LNCaP clone FGC (cell line): ENCODE results near the gene ANGPTL2.

Source experiments
- DNase-seq: peaks from one replicate; pipeline ENCODE4 v3.0.0-alpha.2; 2011; ENCODE audit warnings: low read depth
- H3K4me3 ChIP-seq: 2 replicates; pipeline ENCODE4 v1.5.1; 2011; ENCODE audit warnings: mild to moderate bottlenecking, low read depth, low read length, control low read depth
- CTCF ChIP-seq: IDR thresholded peaks from 2 replicates; pipeline ENCODE4 v1.5.1; 2012; ENCODE audit warnings: mild to moderate bottlenecking; ENCODE audit not compliant: control insufficient read depth, insufficient read depth; ENCODE audit errors: extremely low read depth

The ANGPTL2 gene

GRCh38 chr9:127102176-127102575 lies 20.3 kb downstream of the ANGPTL2 start:
- no peak for TF ChIP-seq CTCF
- no peak overlapping the region for H3K4me3 ChIP-seq
- DNase-seq, result no peak

DNA sequence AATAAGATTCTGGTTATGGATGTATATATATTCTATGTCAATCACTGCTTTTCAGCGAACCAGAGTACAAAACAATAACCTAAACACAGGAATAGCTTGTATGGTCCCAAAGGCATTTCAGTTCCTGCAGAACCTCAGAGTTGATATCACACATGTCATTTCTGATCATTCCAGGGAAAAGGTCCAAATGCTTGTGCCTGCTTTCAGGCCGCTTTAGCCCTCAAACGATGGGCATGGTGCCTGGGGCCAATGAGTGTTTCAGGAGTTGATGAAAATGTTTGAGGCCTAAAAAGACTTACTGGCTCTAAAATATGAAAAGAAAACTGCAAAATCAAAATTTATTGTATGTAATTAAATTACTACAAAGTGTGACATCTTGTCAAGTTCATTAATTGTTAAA lies 22.8 kb downstream of the ANGPTL2 start:
- H3K4me3 ChIP-seq, result no peak overlapping the region
- no peak for TF ChIP-seq CTCF
- DNase-seq, result no peak

- no peak for DNase-seq
- no peak for TF ChIP-seq CTCF
- H3K4me3 ChIP-seq, result no peak overlapping the region
Measured at GRCh38 chr9:127098916-127099553, 23.4 kb downstream of the ANGPTL2 start.

DNA sequence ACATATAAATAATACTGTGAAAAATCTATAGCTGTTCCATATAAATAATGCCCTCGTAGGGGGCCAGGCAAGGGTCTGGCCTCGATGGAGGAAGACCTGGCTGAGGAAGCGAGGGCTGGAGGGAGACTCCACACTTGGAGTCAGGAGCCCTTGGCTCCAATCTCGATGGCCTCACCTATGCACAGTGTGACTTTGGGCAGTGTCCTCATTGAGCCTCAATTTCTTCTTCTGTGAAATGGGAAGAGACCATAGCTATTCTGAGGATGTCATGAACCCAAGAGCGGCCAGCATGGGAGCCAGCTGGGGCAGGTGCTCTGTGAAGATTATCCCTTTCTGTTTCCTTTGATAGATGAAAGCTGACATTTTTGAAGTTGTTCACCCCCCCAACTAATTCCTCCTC lies 24.8 kb downstream of the ANGPTL2 start:
- no peak overlapping the region for H3K4me3 ChIP-seq
- no peak for TF ChIP-seq CTCF
- DNase-seq, result no peak

GRCh38 chr9:127096208-127096607 lies 26.2 kb downstream of the ANGPTL2 start:
- no peak overlapping the region for H3K4me3 ChIP-seq
- no peak for DNase-seq
- TF ChIP-seq CTCF, result no peak

- no peak for DNase-seq
- no peak overlapping the region for H3K4me3 ChIP-seq
- no peak for TF ChIP-seq CTCF
Measured at GRCh38 chr9:127095411-127095810, 27.0 kb downstream of the ANGPTL2 start.
